Fibroblast of lung (primary cell): ENCODE data around the gene MBOAT7. TPM values are rescaled to one million over a fixed set of nuclear protein-coding genes. Genes with fewer than 3 reads are reported as not detected.

Experiments
- DNase-seq, 2 donors: peaks; one replicate each; pipeline versions ENCODE4 v3.0.0 to v3.0.0-alpha.2; 2010; ENCODE audit warnings: low read depth in 2 of 2
- H2AFZ ChIP-seq: 2 replicates; pipeline ENCODE4 v1.5.1; 2012; ENCODE audit warnings: low read length, control low read depth, inconsistent platforms
- H3K27ac ChIP-seq: 2 replicates; pipeline ENCODE4 v1.5.1; 2011; ENCODE audit warnings: low read length, control low read depth; ENCODE audit not compliant: insufficient read depth
- H3K27me3 ChIP-seq: 2 replicates; pipeline ENCODE4 v1.5.1; 2011; ENCODE audit warnings: mild to moderate bottlenecking, low read length; ENCODE audit not compliant: control insufficient read depth, insufficient read depth
- H3K36me3 ChIP-seq: 2 replicates; pipeline ENCODE4 v1.5.1; 2011; ENCODE audit warnings: low read length; ENCODE audit not compliant: control insufficient read depth, insufficient read depth
- H3K4me1 ChIP-seq: 2 replicates; pipeline ENCODE4 v1.5.1; 2011; ENCODE audit warnings: low read length; ENCODE audit not compliant: control insufficient read depth, insufficient read depth; ENCODE audit errors: extremely low read depth
- H3K4me2 ChIP-seq: 2 replicates; pipeline ENCODE4 v1.5.1; 2011; ENCODE audit warnings: low read length, control low read depth; ENCODE audit not compliant: insufficient read depth; ENCODE audit errors: extremely low read depth
- H3K4me3 ChIP-seq, 4 experiments: fragments of 200-600 bp in 1 of 4; sonication (generic) in 1 of 4; replicated peaks in 1 of 4; 2 replicates each; pipeline ENCODE4 v1.5.1; 2011 to 2016; ENCODE audit warnings: low read length in 4 of 4, low read depth in 3 of 4, mild to moderate bottlenecking in 3 of 4, control low read depth in 2 of 4, inconsistent platforms in 1 of 4, mixed read lengths in 1 of 4; ENCODE audit not compliant: insufficient read depth in 1 of 4; ENCODE audit errors: control extremely low read depth in 1 of 4
- H3K79me2 ChIP-seq: 2 replicates; pipeline ENCODE4 v1.5.1; 2012; ENCODE audit warnings: mild to moderate bottlenecking, low read length, inconsistent platforms; ENCODE audit not compliant: control insufficient read depth, insufficient read depth
- H3K9ac ChIP-seq: 2 replicates; pipeline ENCODE4 v1.5.1; 2011; ENCODE audit warnings: mild to moderate bottlenecking, low read length, control low read depth; ENCODE audit not compliant: insufficient read depth
- H3K9me3 ChIP-seq: 2 replicates; pipeline ENCODE4 v1.5.1; 2012; ENCODE audit warnings: low read depth, low read length; ENCODE audit not compliant: control insufficient read depth, insufficient read depth
- H4K20me1 ChIP-seq: 2 replicates; pipeline ENCODE4 v1.5.1; 2011; ENCODE audit warnings: low read length; ENCODE audit not compliant: control insufficient read depth, insufficient read depth; ENCODE audit errors: extremely low read depth
- CTCF ChIP-seq, 2 donors: IDR thresholded peaks in 1 of 2; conservative IDR thresholded peaks in 1 of 2; 1 replicate in 1 of 2; 2 replicates in 1 of 2; pipeline ENCODE4 v1.5.1; 2011 to 2012; ENCODE audit warnings: low read length in 2 of 2, control low read depth in 1 of 2, inconsistent platforms in 1 of 2, low read depth in 1 of 2, mild to moderate bottlenecking in 1 of 2
- EZH2 ChIP-seq: IDR thresholded peaks from 2 replicates; pipeline ENCODE4 v1.5.1; 2012; ENCODE audit warnings: low read length, control low read depth, mild to moderate bottlenecking; ENCODE audit errors: missing control alignments
- polyA plus RNA-seq, 2 donors: library from polyadenylated mRNA; depleted of rRNA in 1 of 2; stranded (reverse) in 1 of 2; unstranded in 1 of 2; fragments of >200 nt; gene quantifications; 2 replicates each; pipeline ENCODE4 v1.2.1, GENCODE V29; 2011 to 2012; ENCODE audit warnings: missing spikeins in 1 of 2
- total RNA-seq: library from RNA; depleted of rRNA; stranded (reverse); fragments of >200 nt; gene quantifications from 2 replicates; pipeline ENCODE4 v1.2.1, GENCODE V29; 2014

The MBOAT7 gene
- total and polyA plus RNA-seq, 2 donors (not counting 1 experiment from before 2014, with no cell fraction given) = 28.6 to 41.1 TPM

GRCh38 chr19:54136864-54137698 lies 52.3 kb downstream of the MBOAT7 start:
- H3K27me3 ChIP-seq = no peaks in the 10 kb centered on the region
- H3K4me3 ChIP-seq = peak overlapping the region; percentile 70 to 84 (median 79)
- TF ChIP-seq EZH2 = no peak
- TF ChIP-seq CTCF (conservative IDR thresholded peaks at IDR 0.05 in 1 of 2, IDR thresholded peaks at IDR 0.05 in 1 of 2; ENCODE audit: low read depth in 1 of 2, low read length in 2 of 2) = no peak
- peak overlapping the region; percentile 95 for H2AFZ ChIP-seq
- H3K4me1 ChIP-seq = peaks cover 15% of the 10 kb centered on the region
- peaks cover 44% of the 10 kb centered on the region for H3K79me2 ChIP-seq
- H3K4me2 ChIP-seq = peak overlapping the region; percentile 99
- no peaks in the 10 kb centered on the region for H3K9me3 ChIP-seq
- peak overlapping the region; percentile 90 for H3K27ac ChIP-seq
- no peaks in the 10 kb centered on the region for H4K20me1 ChIP-seq
- peak overlapping the region; percentile 97 for H3K9ac ChIP-seq
- peaks cover 5% of the 10 kb centered on the region for H3K36me3 ChIP-seq
- peak; percentile 100 for DNase-seq

- peak overlapping the region; percentile 18 for H3K27ac ChIP-seq
- H3K4me3 ChIP-seq = peak overlapping the region; percentile 58 to 84 (median 74)
- TF ChIP-seq CTCF (conservative IDR thresholded peaks at IDR 0.05 in 1 of 2, IDR thresholded peaks at IDR 0.05 in 1 of 2; ENCODE audit: low read depth in 1 of 2, low read length in 2 of 2) (no peak), EZH2 (no peak)
These were observed 53.1 kb downstream of the MBOAT7 start for GRCh38 chr19:54136086-54136863.

GRCh38 chr19:54133957-54134590 lies 55.3 kb downstream of the MBOAT7 start:
- H3K4me1 ChIP-seq = peaks cover 6% of the 10 kb centered on the region

More at GRCh38 chr19:54136086-54136863, 53.1 kb downstream of the MBOAT7 start:
- peaks cover 11% of the 10 kb centered on the region for H3K4me1 ChIP-seq
- no peak overlapping the region for H3K9ac ChIP-seq
- peaks cover 36% of the 10 kb centered on the region for H3K79me2 ChIP-seq
- H3K36me3 ChIP-seq = peaks cover 4% of the 10 kb centered on the region
- H2AFZ ChIP-seq = peak overlapping the region; percentile 95
- peak; percentile 7 to 14 for DNase-seq
- H4K20me1 ChIP-seq = no peaks in the 10 kb centered on the region
- no peaks in the 10 kb centered on the region for H3K27me3 ChIP-seq
- peak overlapping the region; percentile 99 for H3K4me2 ChIP-seq
- H3K9me3 ChIP-seq = no peaks in the 10 kb centered on the region

More at GRCh38 chr19:54133957-54134590, 55.3 kb downstream of the MBOAT7 start:
- H3K79me2 ChIP-seq = peaks cover 14% of the 10 kb centered on the region
- no peak overlapping the region for H3K4me2 ChIP-seq
- no peak overlapping the region for H3K27ac ChIP-seq
- no peaks in the 10 kb centered on the region for H3K9me3 ChIP-seq
- no peak overlapping the region for H2AFZ ChIP-seq
- no peak overlapping the region for H3K4me3 ChIP-seq
- TF ChIP-seq CTCF (conservative IDR thresholded peaks at IDR 0.05 in 1 of 2, IDR thresholded peaks at IDR 0.05 in 1 of 2; ENCODE audit: low read depth in 1 of 2, low read length in 2 of 2) = no peak
- no peak for DNase-seq
- H3K36me3 ChIP-seq = peaks cover 8% of the 10 kb centered on the region
- no peak overlapping the region for H3K9ac ChIP-seq
- H3K27me3 ChIP-seq = no peaks in the 10 kb centered on the region
- no peaks in the 10 kb centered on the region for H4K20me1 ChIP-seq
